DND-41 (cell line): ENCODE data around the gene CLASP1.

Experiments used
- ATAC-seq: fragments of 200-7000 bp; cut with Tn5 transposase; 3 replicates; pipeline ENCODE4 v1.9.1; 2021; ENCODE audit warnings: low read depth; ENCODE audit not compliant: insufficient read depth
- DNase-seq: peaks from one replicate; pipeline ENCODE4 v3.0.0-alpha.2; 2020
- H2AFZ ChIP-seq: 2 replicates; pipeline ENCODE4 v1.6.0; 2012; ENCODE audit warnings: low read depth, low read length
- H3K27ac ChIP-seq: 2 replicates; pipeline ENCODE4 v1.5.1; 2012; ENCODE audit warnings: low read length, inconsistent platforms
- H3K27me3 ChIP-seq: fragments of 200-600 bp; sonication (generic); 2 replicates; pipeline ENCODE4 v1.6.0; 2012; ENCODE audit warnings: low read length, mild to moderate bottlenecking, inconsistent platforms; ENCODE audit not compliant: insufficient read depth, poor library complexity
- H3K36me3 ChIP-seq: 2 replicates; pipeline ENCODE4 v1.5.1; 2012; ENCODE audit warnings: low read length, inconsistent platforms; ENCODE audit not compliant: insufficient read depth
- H3K4me1 ChIP-seq: 2 replicates; pipeline ENCODE4 v1.5.1; 2012; ENCODE audit warnings: mild to moderate bottlenecking, low read length; ENCODE audit not compliant: insufficient read depth
- H3K4me2 ChIP-seq: 2 replicates; pipeline ENCODE4 v1.6.0; 2012; ENCODE audit warnings: mild to moderate bottlenecking, moderate library complexity, low read length, inconsistent platforms; ENCODE audit not compliant: insufficient read depth
- H3K4me3 ChIP-seq, 2 experiments: fragments of 200-600 bp in 1 of 2; shearing (Covaris generic) in 1 of 2; 2 replicates each; pipeline ENCODE4 v1.5.1; 2012 to 2016; ENCODE audit warnings: inconsistent platforms in 2 of 2, low read length in 2 of 2, mild to moderate bottlenecking in 2 of 2, low read depth in 1 of 2, moderate library complexity in 1 of 2
- H3K79me2 ChIP-seq: 2 replicates; pipeline ENCODE4 v1.6.0; 2012; ENCODE audit warnings: low read length, inconsistent platforms; ENCODE audit not compliant: insufficient read depth
- H3K9ac ChIP-seq: 2 replicates; pipeline ENCODE4 v1.6.0; 2012; ENCODE audit warnings: low read depth, mild to moderate bottlenecking, inconsistent platforms, low read length, moderate library complexity
- H3K9me3 ChIP-seq: 2 replicates; pipeline ENCODE4 v1.5.1; 2012; ENCODE audit warnings: low read length, moderate library complexity, mild to moderate bottlenecking, inconsistent platforms; ENCODE audit not compliant: insufficient read depth, severe bottlenecking
- H4K20me1 ChIP-seq: 2 replicates; pipeline ENCODE4 v1.6.0; 2012; ENCODE audit warnings: low read length; ENCODE audit not compliant: insufficient read depth
- EZH2 ChIP-seq: IDR thresholded peaks from 3 replicates; pipeline ENCODE4 v1.6.1; 2012; ENCODE audit warnings: borderline replicate concordance, low read depth, mild to moderate bottlenecking, moderate library complexity, low read length, inconsistent platforms; ENCODE audit not compliant: severe bottlenecking
- TF ChIP-seq, protein P1 (sequence below): IDR thresholded peaks from 2 replicates; pipeline ENCODE4 v1.5.1; 2012; ENCODE audit warnings: borderline replicate concordance, low read length, moderate library complexity, mild to moderate bottlenecking; ENCODE audit not compliant: poor library complexity, severe bottlenecking; ENCODE audit errors: extremely low read depth

CLASP1 gene

DNA sequence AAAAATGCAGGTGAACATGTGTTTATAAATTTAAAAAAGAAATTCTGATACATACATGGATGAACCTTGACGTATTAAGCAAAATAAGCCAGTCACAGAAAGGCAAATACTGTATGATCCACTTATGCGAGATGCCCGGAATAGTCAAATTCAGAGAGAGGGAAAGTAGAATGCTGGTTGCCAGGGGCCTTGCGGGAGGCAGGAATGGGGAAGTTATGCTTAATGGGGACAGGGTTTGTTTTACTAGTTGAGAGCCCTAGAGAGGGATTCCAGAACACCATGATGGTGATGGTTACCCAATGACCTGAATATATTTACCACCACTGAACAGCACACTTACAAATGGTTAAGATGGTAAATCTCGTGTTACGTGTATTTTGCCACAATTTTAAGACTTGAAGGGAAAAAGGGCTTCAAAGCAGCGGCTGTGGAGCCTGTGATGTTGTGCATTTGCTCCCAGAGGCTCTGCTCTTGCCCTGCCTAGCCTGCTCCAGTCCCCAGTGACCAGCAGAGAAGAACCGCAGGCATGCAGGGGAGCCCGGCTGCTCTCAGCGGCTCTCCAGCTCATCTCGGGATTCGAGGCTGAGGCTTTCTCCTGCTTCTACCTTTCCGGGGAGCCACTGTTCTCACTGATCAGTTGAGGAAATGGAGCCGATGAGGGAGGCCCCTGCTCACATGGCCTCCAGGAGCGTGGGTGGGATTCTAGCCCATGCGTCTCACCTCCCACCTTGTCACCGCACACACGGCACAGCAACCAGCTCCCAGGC is 312.6 kb downstream of the CLASP1 start:
- no peak for TF ChIP-seq EZH2
- TF ChIP-seq, protein P1, sequence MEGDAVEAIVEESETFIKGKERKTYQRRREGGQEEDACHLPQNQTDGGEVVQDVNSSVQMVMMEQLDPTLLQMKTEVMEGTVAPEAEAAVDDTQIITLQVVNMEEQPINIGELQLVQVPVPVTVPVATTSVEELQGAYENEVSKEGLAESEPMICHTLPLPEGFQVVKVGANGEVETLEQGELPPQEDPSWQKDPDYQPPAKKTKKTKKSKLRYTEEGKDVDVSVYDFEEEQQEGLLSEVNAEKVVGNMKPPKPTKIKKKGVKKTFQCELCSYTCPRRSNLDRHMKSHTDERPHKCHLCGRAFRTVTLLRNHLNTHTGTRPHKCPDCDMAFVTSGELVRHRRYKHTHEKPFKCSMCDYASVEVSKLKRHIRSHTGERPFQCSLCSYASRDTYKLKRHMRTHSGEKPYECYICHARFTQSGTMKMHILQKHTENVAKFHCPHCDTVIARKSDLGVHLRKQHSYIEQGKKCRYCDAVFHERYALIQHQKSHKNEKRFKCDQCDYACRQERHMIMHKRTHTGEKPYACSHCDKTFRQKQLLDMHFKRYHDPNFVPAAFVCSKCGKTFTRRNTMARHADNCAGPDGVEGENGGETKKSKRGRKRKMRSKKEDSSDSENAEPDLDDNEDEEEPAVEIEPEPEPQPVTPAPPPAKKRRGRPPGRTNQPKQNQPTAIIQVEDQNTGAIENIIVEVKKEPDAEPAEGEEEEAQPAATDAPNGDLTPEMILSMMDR = no peak
- ATAC-seq (no peak), DNase-seq (no peak)
- H3K9me3 ChIP-seq = no peaks in the 10 kb centered on the region
- no peak overlapping the region for H3K27ac ChIP-seq
- no peak overlapping the region for H3K4me2 ChIP-seq
- no peaks in the 10 kb centered on the region for H3K27me3 ChIP-seq
- H3K4me1 ChIP-seq = 0 out of 2 replicates have a peak, but pooled peaks cover 3% of the 10 kb centered on the region
- no peak overlapping the region for H3K9ac ChIP-seq
- peaks cover 31% of the 10 kb centered on the region for H3K36me3 ChIP-seq
- no peak overlapping the region for H3K4me3 ChIP-seq
- no peaks in the 10 kb centered on the region for H3K79me2 ChIP-seq
- no peak overlapping the region for H2AFZ ChIP-seq
- H4K20me1 ChIP-seq = no peaks in the 10 kb centered on the region

DNA sequence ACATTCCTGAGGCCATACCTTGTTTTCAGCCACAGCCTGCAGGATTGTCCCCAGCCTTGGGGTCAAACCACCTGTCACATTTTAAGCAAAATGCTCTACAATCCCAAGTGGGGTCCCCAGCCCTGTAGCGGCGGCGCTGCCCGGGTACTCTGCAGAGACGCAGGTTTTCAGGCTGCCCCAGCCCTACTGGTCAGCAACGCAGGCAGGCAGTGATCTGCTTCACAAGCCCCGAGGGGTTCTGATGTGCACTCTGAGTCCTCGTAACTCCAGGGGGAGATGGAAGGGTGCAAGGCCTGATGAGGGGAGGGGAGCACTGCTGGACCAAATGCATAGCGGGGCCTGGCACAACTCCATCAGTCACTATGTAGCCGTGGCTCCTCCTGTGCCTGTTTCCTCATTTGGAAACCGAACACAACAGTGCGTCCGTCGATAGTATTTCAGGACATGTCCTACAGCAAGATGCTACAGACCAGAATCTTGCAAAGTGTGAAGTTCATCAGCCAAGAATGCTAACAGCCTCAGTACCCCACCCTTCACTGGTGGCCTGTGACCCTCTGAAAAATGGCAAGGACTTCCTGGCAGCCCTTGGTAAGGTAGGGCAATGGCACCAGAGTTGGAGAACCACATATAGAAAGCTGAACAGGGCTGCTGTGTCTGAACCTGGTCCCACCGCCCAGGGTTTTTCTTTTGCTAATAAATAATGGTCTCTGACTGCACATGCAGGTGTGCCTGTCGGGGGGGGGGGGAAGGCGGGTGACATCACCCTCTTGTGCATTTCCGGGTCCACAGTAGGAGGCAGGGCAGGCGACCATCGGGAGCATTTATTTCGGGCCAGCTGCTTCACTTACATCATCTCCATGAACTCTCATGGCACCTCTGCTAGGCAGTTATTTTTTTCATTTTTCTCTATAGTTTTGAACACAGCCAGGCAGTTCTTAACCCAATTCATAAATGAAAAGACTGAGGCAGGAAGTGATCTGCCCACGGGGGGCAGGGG is 313.7 kb downstream of the CLASP1 start:
- ATAC-seq (peak; percentile 48), DNase-seq (peak; percentile 12)
- no peak for TF ChIP-seq EZH2
- TF ChIP-seq, protein P1 = no peak

DNA sequence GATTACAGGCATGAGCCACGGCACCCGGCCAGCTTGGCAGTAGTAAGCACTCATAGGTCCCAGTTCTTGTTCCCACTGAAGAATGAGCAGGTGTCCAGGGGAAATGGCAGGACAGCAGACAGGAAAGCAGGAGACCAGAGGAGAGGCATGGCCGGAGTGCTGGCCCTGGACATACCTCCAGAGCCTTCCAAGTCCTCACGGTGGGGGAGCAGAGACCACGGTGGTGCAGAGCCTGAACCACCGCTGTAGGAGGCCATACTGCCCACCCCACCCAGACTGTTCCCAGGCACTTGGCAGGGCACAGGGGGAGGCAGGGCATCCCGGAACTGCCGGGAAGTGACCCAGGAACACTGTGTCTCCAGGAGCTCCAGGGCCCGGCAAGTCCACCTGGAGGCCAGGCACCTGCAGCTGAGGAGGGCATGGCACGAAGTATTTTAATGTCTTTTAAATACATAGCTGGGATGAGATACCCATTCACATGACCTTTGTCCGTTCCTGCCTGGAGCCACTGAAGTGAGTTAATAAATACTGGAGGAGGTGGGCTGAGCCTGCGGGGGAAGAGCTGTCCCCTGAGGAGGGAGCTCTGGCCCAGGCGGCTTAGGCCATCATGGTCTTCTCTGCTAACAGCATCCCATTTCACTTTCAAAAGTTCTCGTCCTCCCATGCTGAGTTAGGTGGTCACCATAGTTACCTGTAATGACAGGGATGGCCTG is 314.5 kb downstream of the CLASP1 start:
- no peaks in the 10 kb centered on the region for H3K79me2 ChIP-seq
- H3K4me3 ChIP-seq = no peak overlapping the region
- ATAC-seq (no peak), DNase-seq (no peak)
- H3K27ac ChIP-seq = no peak overlapping the region
- 0 out of 2 replicates have a peak, but pooled peaks cover 3% of the 10 kb centered on the region for H3K4me1 ChIP-seq
- TF ChIP-seq EZH2 = no peak
- TF ChIP-seq, protein P1 = no peak
- H3K4me2 ChIP-seq = no peak overlapping the region
- H2AFZ ChIP-seq = no peak overlapping the region
- no peak overlapping the region for H3K9ac ChIP-seq
- no peaks in the 10 kb centered on the region for H3K27me3 ChIP-seq
- no peaks in the 10 kb centered on the region for H3K9me3 ChIP-seq
- H3K36me3 ChIP-seq = peaks cover 13% of the 10 kb centered on the region
- H4K20me1 ChIP-seq = no peaks in the 10 kb centered on the region

More for the DNA sequence above, 313.7 kb downstream of the CLASP1 start:
- H3K4me2 ChIP-seq = no peak overlapping the region
- no peaks in the 10 kb centered on the region for H4K20me1 ChIP-seq
- no peak overlapping the region for H3K9ac ChIP-seq
- H3K27ac ChIP-seq = no peak overlapping the region
- H3K27me3 ChIP-seq = no peaks in the 10 kb centered on the region
- H2AFZ ChIP-seq = no peak overlapping the region
- 0 out of 2 replicates have a peak, but pooled peaks cover 3% of the 10 kb centered on the region for H3K4me1 ChIP-seq
- H3K9me3 ChIP-seq = no peaks in the 10 kb centered on the region
- no peaks in the 10 kb centered on the region for H3K79me2 ChIP-seq
- H3K4me3 ChIP-seq = no peak overlapping the region
- peaks cover 21% of the 10 kb centered on the region for H3K36me3 ChIP-seq
